NCI-H2107 treated with DMSO at 0.1 percent for 48 hours (cell line): ENCODE measurements around the gene NIFK.
A peak's percentile ranks its signal among the peaks of the same experiment; 100 is the strongest.

ENCODE experiments used
- DNase-seq: peaks from one replicate; lab custom pipeline; 2025; ENCODE audit not compliant: unreplicated experiment; lab: John Stamatoyannopoulos, UW

Gene NIFK

GRCh38 chr2:121736462-121737336 lies at the start of gene NIFK:
NIFK (minus strand) TSS chr2:121736875; CDS start chr2:121736850, 25 bp downstream.
- peak; percentile 84 for DNase-seq

- DNase-seq: no peak
These were observed 46.5 kb upstream of the NIFK start for GRCh38 chr2:121783180-121783579.

DNA sequence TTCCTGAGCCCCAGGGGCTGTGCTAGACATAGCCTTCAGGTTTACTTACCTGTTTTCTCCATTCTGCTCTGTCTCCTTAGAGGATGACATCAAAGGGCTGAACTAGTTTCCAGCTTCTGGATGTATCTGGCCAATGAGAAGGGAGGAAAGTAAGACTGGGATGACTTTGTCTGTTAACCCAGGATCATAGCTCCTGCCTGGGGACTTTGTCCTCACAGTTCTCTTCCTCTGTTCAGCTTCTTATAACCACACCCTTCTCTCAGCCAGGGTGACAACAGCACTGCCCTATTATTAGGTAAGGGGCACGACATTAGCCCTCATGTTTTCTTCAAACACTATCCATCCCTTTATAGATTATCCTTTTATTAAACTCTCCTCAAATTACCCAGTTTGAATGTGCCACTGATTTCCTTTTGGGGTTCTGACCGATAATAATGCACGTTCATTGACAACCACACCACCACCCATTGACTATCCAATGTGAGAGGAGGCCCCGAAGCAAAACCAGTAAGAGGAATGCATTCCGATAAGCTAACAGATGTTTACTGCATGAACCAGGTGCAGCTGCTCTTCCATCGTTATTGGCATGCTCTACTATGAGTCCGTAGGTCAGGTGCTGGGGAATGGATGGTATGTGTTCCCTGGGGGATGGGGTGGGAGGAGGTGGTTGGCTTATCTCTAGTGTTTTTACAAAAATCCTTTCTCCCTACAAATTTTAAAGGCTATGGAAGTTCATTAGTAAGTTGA lies 42.2 kb upstream of the NIFK start:
- DNase-seq: no peak

DNA sequence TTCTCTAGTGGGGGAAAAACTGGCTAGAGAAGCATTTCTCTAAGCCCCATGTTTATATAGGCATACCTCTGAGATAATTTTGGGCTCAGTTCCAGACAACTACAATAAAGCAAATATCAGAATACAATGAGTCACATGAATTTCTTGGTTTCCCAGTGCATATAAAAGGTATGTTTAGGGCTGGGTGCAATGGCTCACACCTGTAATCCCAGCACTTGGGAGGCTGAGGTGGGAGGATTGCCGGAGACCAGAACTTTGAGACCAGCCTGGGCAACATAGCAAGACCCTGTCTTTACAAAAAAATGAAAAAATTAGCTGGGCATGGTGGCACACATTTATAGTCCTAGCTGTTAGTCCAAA lies 41.0 kb upstream of the NIFK start:
- no peak for DNase-seq

- no peak for DNase-seq
These were observed 40.4 kb upstream of the NIFK start for GRCh38 chr2:121776885-121777698.

DNA sequence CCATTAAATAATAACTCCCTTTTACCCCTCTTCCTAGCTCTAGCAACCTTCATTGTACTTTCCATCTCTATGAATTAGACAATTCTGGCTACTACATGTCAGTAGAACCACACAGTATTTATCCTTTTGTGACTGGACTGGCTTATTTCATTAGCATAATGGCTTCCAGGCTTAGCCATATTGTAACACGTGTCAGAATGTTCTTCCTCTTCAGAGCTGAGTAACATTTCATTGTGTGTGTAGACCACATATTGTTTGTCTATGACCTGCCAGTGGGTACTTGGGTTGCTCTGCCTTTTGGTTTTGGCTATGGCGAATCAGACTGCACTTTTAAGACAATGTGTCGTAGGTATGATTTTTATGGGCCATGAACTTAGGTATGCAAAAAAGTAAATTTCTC lies 39.7 kb upstream of the NIFK start:
- DNase-seq: no peak

DNA sequence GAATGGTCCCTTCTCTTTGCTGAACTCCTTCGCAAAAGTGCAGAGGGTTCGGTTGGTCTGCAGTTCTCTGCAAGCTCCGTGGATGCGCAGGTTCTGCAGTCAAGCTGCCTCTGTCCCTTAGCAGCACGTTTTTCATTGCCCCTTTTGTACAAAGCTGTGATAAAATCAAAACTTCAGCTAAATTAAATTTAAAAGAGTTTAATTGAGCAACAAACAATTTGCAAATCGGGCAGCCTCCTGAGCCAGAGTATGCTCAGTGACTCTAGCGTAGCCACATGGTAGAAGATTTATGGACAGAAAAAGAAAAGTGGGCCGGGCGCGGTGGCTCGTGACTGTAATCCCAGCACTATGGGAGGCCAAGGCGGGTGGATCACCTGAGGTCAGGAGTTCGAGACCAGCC lies 37.6 kb upstream of the NIFK start:
- DNase-seq: no peak

GRCh38 chr2:121771976-121772742 lies 35.5 kb upstream of the NIFK start:
- DNase-seq: peak; percentile 18

DNA sequence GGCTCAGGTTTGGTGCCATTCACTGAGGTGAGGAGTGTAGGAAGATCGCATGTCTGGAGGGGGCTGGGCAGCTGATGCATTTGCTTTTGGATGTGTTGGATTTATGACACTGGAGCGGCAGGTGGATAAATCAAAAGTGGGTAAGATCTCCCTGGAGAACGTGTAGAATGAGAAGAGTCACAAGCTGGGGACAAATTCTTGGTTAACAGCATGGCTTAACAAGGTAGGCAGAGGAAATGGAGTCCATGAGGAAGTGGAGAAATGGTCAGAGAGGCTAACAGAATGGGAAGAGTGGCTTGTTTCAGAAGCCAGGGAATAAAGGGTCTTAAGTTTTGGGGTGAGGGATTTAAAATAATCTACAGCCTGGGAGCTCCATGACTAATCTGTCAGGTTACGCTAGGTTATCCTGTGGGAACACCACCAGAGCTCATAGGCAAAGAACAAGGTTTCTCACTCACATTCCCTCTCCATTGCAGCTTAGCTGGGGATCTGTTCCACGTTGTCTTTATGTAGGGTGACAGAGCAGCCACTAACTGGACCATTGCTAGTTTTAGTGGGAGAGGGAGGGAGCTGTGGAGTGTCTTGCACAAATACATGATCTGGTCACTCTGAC lies 31.6 kb upstream of the NIFK start:
- DNase-seq: no peak

GRCh38 chr2:121766624-121767023 lies 29.9 kb upstream of the NIFK start:
- DNase-seq: no peak

DNA sequence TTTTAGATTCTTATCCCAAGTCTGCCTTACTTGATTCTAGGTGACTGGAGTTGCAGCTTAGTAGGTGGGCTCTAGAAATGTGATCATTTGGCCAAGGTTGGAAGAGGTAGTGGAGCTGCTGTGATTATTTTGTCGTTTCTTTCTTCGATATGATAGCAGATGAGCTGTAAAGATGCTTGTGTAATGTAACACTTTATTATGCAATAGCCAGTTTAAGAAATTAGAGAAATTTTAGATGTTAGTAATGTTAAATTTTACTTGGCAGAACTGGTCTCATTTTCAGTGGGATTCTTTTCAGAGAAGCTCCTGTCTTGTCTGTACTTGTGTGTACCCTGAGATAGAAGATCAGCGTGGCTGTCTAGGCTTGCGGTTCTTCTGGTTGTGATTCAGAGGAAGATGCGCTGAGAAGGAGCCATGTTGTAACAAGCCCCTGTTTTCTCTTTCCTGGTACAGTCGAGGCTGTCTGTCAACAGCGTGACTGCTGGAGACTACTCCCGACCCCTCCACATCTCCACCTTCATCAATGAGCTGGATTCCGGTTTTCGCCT lies 28.1 kb upstream of the NIFK start:
- DNase-seq: no peak

DNA sequence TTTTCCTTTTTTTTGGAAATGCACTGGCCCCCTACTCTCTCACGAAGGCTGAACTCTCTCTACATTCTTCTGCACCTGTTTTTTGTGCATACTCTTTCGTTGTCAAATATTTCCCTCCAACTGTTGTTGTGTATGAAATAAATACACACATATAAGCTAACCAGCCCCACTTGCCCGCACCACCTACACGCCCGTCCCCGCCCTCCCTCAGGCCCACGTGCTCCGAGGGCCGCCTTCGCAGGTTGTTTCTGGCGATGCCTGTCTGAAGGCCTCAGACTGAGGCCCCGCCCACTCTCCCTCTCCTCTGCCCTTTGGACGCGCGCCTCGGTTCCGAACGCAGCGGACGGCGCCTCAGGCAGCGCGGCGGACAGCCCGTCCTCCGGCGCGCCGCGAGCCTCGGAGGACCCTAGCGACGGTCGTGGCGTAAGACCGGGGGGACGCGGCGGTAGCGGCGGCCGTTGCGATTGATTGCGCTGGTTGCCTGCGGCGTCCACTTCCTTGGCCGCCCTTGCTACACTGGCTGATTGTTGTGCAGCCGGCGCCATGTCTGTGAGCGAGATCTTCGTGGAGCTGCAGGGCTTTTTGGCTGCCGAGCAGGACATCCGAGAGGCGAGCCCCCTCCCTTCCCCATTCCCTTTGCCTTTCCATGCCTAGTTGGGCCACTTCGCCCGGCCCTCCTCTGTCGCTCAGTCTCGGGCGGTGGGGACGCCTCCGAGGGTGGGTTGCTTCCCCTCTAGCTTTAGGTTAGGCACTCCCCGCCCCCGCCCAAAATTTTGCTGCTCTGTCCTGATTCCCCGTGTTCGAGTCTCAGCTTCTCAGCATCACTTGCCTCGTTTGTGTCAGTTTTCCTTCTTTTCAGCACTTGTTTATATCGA lies 18.8 kb upstream of the NIFK start, which contains the start of gene TSN:
Gene TSN, plus strand, starts transcription at position 415 of the 875 bp plus-strand sequence. Its CDS starts 129 bp downstream, at position 544.
- peak; percentile 90 for DNase-seq

- no peak for DNase-seq
These were observed 18.2 kb upstream of the NIFK start for GRCh38 chr2:121754851-121755236.

- DNase-seq: no peak
These were observed 11.5 kb upstream of the NIFK start for GRCh38 chr2:121748202-121748601.

DNA sequence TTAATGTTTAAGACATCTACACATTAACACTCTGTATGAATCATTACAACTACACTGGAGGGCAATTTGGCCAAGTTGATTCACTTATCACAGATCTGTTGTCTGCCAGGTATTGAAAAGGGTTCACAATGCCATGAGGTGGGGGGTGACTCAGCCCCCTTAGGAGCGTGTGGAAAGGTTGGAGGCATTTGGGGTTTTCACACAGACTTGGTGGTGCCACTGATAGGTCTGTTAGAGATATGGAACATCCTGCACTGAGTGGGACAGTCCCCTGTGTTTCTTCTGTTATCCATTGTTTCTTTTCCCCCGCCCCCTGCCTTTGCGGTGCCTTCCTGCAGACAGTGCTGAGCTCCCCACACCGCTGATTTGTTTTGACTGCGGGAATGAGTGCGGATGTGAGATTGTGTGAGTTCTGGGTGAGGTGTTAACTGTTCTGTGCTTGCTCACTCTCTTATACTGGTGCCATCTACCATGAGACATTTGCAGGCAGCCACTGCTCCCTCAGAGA lies 9.4 kb upstream of the NIFK start:
- DNase-seq: no peak

- no peak for DNase-seq
These were observed 4.8 kb upstream of the NIFK start for GRCh38 chr2:121741450-121741849.

DNA sequence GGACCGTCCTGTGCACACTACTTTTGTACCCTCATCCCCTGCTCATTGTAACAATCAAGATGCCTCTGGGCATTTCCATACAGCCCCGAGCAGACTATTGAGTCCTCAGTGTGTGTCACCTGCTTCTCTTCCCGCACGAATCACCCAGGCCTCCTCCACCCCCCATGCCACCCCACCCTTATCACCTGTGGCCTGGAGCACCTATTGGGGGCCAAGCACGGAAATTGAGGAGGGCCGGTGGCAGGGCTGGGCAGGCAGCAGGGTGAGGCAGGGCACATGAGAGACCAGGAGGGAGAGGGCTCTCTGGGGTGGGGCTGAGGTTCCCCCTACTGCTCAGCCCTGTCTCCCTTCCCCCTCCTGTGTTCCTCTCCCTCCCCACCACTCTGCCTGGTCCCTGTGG lies 4.3 kb upstream of the NIFK start:
- no peak for DNase-seq

- DNase-seq: no peak
These were observed 574 bp downstream of the NIFK start for GRCh38 chr2:121736140-121736461.

DNA sequence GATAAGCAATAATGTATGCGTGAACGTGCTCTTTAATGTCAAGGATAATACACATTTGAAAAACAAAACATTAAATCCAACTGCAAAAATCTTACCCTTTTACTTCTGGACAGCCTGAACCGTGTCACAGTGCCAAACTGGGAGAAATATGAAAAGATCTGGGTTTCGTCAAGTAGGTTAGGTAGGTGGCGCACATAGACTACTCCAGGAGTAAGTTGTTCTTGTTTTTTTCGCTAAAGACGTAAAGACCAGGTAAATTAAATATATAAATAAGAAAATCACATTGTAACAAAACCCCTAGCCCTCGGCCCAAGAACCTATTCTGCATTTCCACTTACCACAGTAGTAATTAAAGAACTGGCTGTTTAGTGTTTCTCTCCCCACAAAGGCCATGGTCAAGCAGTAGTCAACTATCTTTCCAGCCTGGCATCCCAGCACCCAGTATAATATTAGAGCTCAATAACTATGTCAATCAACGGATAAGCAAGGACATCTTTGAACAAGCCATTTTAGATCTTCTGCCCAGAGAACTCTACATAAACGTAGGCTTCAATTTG lies 1.1 kb downstream of the NIFK start:
- peak; percentile 25 for DNase-seq
